ENCODE results near the gene HIC1.

HIC1 gene

DNA sequence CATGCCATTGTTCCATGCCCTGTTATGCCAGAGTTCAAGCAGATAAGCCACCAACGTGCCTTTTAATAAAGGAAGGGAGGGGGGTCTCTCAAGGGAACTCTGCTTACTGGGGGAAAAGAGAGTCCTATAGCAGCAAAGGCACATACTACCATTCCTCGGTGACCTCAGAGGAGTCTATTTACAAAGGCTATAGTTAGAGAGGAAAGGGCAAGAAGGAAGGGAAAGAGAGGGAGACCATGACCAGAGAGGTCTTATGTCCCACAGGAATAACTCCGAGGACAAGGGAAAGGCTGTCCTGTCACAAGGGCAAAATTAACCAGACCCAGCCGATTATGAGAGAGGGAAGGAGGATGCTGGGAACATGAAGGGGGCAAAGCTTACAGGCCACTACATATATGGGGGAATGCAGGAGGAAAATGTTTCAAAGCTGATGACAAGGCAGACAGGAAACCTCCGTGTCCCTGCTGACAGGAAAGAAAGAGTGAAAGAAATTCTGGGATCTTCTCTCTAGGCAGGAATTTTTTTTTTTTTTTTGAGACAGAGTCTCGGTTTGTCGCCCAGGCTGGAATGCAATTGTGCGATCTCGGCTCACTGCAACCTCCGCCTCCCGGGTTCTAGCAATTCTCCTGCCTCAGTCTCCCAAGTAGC is 51.5 kb downstream of the HIC1 start:
- DNase-seq, result no peak

DNA sequence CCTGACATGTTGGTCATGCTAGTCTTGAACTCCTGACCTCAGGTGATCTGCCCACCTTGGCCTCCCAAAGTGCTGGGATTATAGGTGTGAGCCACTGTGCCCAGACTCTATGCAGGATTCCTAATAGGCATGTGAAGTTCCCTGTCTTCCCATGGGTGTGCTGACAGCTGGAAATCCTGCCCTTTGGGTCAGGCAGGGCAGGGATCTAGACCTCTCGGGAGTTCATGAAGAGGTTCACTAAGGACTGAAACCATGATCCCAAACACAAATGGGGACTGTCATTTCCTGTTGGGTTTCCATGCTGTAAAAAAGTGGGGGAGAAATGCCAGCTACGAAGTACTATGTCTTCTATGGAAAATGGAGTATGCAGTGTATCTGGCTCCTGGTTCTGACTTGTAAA is 52.1 kb downstream of the HIC1 start:
- no peak for DNase-seq

DNA sequence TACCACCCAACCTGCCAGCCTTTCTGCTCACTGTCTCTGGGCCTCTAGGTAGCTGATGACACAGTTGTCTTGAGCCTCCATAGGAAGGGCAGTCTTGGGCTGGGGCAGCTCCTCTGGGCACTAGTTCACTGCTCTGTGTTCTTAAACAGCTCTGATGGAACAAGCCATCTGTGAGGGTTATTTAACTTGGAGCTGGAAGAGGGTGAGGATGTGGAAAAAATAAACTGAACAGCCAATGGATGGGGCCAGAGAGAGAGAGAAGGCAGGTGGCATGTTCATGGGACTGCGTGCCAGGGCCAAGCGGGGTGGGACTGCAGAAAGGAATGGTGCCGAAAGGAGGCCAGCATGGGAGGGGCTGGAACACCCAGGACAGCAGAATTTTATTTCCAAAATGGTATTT is 52.6 kb downstream of the HIC1 start:
- no peak for DNase-seq

DNA sequence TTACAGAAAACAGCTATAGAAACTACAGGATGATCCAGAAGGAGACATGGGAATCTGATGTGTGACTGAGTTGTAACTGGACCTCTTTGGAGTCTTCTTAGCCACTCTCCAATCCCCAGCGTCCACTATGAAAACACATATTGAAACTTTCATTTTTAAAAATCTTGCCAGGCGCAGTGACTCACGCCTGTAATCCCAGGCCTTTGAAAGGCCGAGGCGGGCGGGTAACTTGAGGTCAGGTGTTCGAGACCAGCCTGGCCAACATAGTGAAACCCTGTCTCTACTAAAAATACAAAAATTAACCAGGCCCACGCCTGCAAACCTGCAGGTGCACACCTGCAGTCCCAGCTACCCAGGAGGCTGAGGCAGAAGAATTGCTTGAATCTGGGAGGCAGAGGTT is 53.3 kb downstream of the HIC1 start:
- no peak for DNase-seq

DNA sequence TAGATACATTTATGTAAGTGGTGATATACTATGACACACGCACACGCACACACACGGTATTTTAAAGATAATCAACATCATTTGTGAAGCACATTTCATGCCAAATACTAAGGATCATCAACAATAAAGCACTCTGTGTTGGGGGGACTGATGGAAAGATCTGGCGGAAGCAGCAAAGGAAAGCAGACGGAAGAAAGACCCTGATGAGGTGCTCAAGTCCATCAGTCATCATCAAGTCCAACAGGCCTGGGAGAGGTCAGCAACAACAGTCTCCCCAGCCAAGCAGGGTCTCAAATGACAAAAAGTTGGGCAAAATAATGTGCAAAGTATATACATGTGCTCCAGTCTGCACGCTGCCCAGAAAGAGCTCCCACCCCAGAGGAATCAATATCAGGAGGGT is 55.5 kb downstream of the HIC1 start:
- DNase-seq, result no peak

DNA sequence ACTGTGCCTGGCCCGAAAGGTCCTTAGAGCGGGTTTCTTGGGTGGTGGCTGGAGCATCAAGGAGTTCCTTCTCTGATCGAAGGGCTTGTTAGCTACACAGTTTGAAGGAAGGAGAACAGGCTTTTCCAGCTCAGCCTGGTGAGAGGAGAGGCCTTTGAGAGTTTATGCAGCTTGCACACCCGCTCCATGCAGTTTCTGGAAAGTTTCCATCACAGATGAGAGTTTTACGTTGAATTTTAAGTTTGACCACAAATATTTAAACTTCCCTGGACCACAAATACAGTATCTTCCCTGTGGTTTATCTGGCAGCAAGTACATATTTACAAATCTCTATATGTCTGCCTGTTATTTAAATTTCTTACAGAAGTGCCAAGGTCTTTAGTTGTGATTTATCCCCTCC is 56.8 kb downstream of the HIC1 start:
- DNase-seq, result no peak

Data from inflammatory macrophage (primary cell).